GM23338 (cell line): Measurements from ENCODE around the gene AKAP10. TPM values are rescaled to one million over a fixed set of nuclear protein-coding genes. Genes with fewer than 3 reads are reported as not detected.

Source experiments
- ATAC-seq: fragments of 200-7000 bp; cut with Tn5 transposase; 3 replicates; pipeline ENCODE4 v1.9.1; 2020
- DNase-seq: peaks from one replicate; pipeline ENCODE4 v3.0.0-alpha.2; 2015; ENCODE audit warnings: low spot score
- H2AFZ ChIP-seq: fragments of 200-600 bp; sonication (generic); 2 replicates; pipeline ENCODE4 v1.8.0; 2016; ENCODE audit warnings: antibody characterized with exemption, mild to moderate bottlenecking, moderate library complexity
- H3F3A ChIP-seq: fragments of 200-600 bp; sonication (generic); replicated peaks from 2 replicates; pipeline ENCODE4 v1.8.0; 2017; ENCODE audit warnings: antibody characterized with exemption, mixed run types, low read depth
- H3K27ac ChIP-seq: fragments of 200-600 bp; sonication (generic); 2 replicates; pipeline ENCODE4 v1.6.1; 2016; ENCODE audit warnings: low read depth
- H3K27me3 ChIP-seq: fragments of 200-600 bp; sonication (generic); 2 replicates; pipeline ENCODE4 v1.8.0; 2016; ENCODE audit warnings: mild to moderate bottlenecking, mixed run types, moderate library complexity; ENCODE audit not compliant: insufficient read depth
- H3K36me3 ChIP-seq: fragments of 200-600 bp; sonication (generic); 2 replicates; pipeline ENCODE4 v1.8.0; 2016; ENCODE audit warnings: mild to moderate bottlenecking; ENCODE audit not compliant: insufficient read depth
- H3K4me1 ChIP-seq: fragments of 200-600 bp; sonication (generic); 2 replicates; pipeline ENCODE4 v1.8.0; 2016; ENCODE audit warnings: mild to moderate bottlenecking, moderate library complexity; ENCODE audit not compliant: insufficient read depth
- H3K4me2 ChIP-seq: fragments of 200-600 bp; sonication (generic); 2 replicates; pipeline ENCODE4 v1.7.1; 2017; ENCODE audit warnings: mixed run types
- H3K4me3 ChIP-seq: fragments of 200-600 bp; sonication (generic); 2 replicates; pipeline ENCODE4 v1.6.1; 2016; ENCODE audit warnings: mixed run types
- H3K79me2 ChIP-seq: fragments of 200-600 bp; sonication (generic); replicated peaks from 2 replicates; pipeline ENCODE4 v1.8.0; 2017; ENCODE audit warnings: mild to moderate bottlenecking; ENCODE audit not compliant: insufficient read depth
- H3K9me2 ChIP-seq: fragments of 200-600 bp; sonication (generic); 2 replicates; pipeline ENCODE4 v1.8.0; 2017; ENCODE audit not compliant: insufficient read depth
- H4K20me1 ChIP-seq: fragments of 200-600 bp; sonication (generic); replicated peaks from 2 replicates; pipeline ENCODE4 v1.8.0; 2017; ENCODE audit warnings: mild to moderate bottlenecking; ENCODE audit not compliant: insufficient read depth
- H3K27ac Mint-ChIP-seq: 2 replicates; pipeline ENCODE4 v1.8.0; 2020; ENCODE audit warnings: inconsistent platforms, mild to moderate bottlenecking, moderate library complexity, mixed read lengths
- H3K27me3 Mint-ChIP-seq: 3 replicates; pipeline ENCODE4 v1.8.0; 2022; ENCODE audit warnings: low read depth, mild to moderate bottlenecking, moderate library complexity, mixed read lengths, inconsistent platforms; ENCODE audit not compliant: insufficient read depth, poor library complexity
- H3K36me3 Mint-ChIP-seq: 3 replicates; pipeline ENCODE4 v1.8.0; 2021; ENCODE audit warnings: low read depth, mild to moderate bottlenecking, inconsistent platforms, moderate library complexity, mixed read lengths
- H3K4me1 Mint-ChIP-seq: 3 replicates; pipeline ENCODE4 v1.8.0; 2020; ENCODE audit warnings: mild to moderate bottlenecking, inconsistent platforms, mixed read lengths
- H3K4me3 Mint-ChIP-seq: 3 replicates; pipeline ENCODE4 v1.8.0; 2021; ENCODE audit warnings: moderate library complexity, mild to moderate bottlenecking, inconsistent platforms, mixed read lengths
- H3K9me3 Mint-ChIP-seq: 3 replicates; pipeline ENCODE4 v1.8.0; 2020; ENCODE audit warnings: moderate library complexity, mild to moderate bottlenecking, inconsistent platforms, mixed read lengths
- CREB1 ChIP-seq: fragments of 250-450 bp; sonication (Bioruptor Pico); IDR thresholded peaks from 2 replicates; pipeline ENCODE4 v1.5.0; 2020; ENCODE audit warnings: low read depth, mild to moderate bottlenecking, moderate library complexity
- CTCF ChIP-seq, 2 experiments: fragments of 200-600 bp in 1 of 2; sonication (generic) in 1 of 2; conservative IDR thresholded peaks; 2 replicates each; pipeline versions ENCODE4 v1.5.1 to v1.6.1; 2016 to 2017; ENCODE audit warnings: antibody characterized with exemption in 2 of 2, low read depth in 2 of 2, mild to moderate bottlenecking in 2 of 2, moderate library complexity in 1 of 2
- ETS1 ChIP-seq: IDR thresholded peaks from 2 replicates; pipeline ENCODE4 v1.6.1; 2016; ENCODE audit warnings: antibody characterized with exemption
- EZH2 ChIP-seq: fragments of 200-600 bp; sonication (generic); IDR thresholded peaks from one replicate; pipeline ENCODE4 v1.8.0; 2017; ENCODE audit warnings: antibody characterized with exemption, mild to moderate bottlenecking, low read depth; ENCODE audit not compliant: unreplicated experiment
- EZH2phosphoT487 ChIP-seq: fragments of 200-600 bp; sonication (generic); IDR thresholded peaks from one replicate; pipeline ENCODE4 v1.8.1; 2018; ENCODE audit warnings: antibody characterized with exemption; ENCODE audit not compliant: unreplicated experiment
- JUNB ChIP-seq: IDR thresholded peaks from one replicate; pipeline ENCODE4 v1.6.1; 2016; ENCODE audit warnings: antibody characterized with exemption; ENCODE audit not compliant: unreplicated experiment
- NANOG ChIP-seq: IDR thresholded peaks from 2 replicates; pipeline ENCODE4 v1.6.1; 2016; ENCODE audit warnings: antibody characterized with exemption, borderline replicate concordance
- POLR2AphosphoS5 ChIP-seq: IDR thresholded peaks from 2 replicates; pipeline ENCODE4 v1.6.1; 2016; ENCODE audit warnings: antibody characterized with exemption, low read depth
- STAT1 ChIP-seq: IDR thresholded peaks from one replicate; pipeline ENCODE4 v1.6.1; 2016; ENCODE audit warnings: antibody characterized with exemption; ENCODE audit not compliant: unreplicated experiment
- ZNF114 ChIP-seq: fragments of 250-450 bp; sonication (Bioruptor Pico); IDR thresholded peaks from 2 replicates; pipeline ENCODE4 v1.5.0; 2020; ENCODE audit warnings: mild to moderate bottlenecking, moderate library complexity
- ZNF331 ChIP-seq: fragments of 250-450 bp; sonication (Bioruptor Pico); IDR thresholded peaks from 2 replicates; pipeline ENCODE4 v1.5.0; 2020; ENCODE audit warnings: low read depth, mild to moderate bottlenecking, moderate library complexity
- polyA plus RNA-seq: library from polyadenylated mRNA; unstranded; fragments of >200 nt; fragmentation: Nextera tagmentation; extraction: Ambion mirVana; gene quantifications from 2 replicates; pipeline ENCODE4 v1.2.1, GENCODE V29; 2016
- total RNA-seq: library from RNA; depleted of rRNA; stranded (reverse); fragments of >200 nt; shearing (Covaris generic); gene quantifications from 2 replicates; pipeline ENCODE4 v1.2.3, GENCODE V29; 2014
- TF ChIP-seq, protein P1 (sequence below): IDR thresholded peaks from one replicate; pipeline ENCODE4 v1.6.1; 2018; ENCODE audit warnings: antibody characterized with exemption; ENCODE audit not compliant: unreplicated experiment

AKAP10 gene
- total and polyA plus RNA-seq, 2 experiments from 2014 or later = 16.7 to 25.9 TPM

GRCh38 chr17:19933221-19933620 lies 44.4 kb downstream of the AKAP10 start:
- H3K27ac ChIP-seq = no peak overlapping the region
- no peak for DNase-seq
- no peaks in the 10 kb centered on the region for H3K79me2 ChIP-seq
- ATAC-seq = no peak
- no peak overlapping the region for H3K4me3 ChIP-seq
- H3K9me2 ChIP-seq = no peaks in the 10 kb centered on the region
- Mint-ChIP-seq H3K36me3 (peaks cover 64% of the 10 kb centered on the region), H3K27ac (no peak overlapping the region), H3K4me3 (no peak overlapping the region), H3K9me3 (no peaks in the 10 kb centered on the region), H3K27me3 (no peaks in the 10 kb centered on the region), H3K4me1 (no peaks in the 10 kb centered on the region)
- 0 out of 2 replicates have a peak, but pooled peaks cover 3% of the 10 kb centered on the region for H3F3A ChIP-seq
- 0 out of 2 replicates have a peak, but pooled peaks cover 2% of the 10 kb centered on the region for H4K20me1 ChIP-seq
- TF ChIP-seq EZH2phosphoT487 (no peak), ZNF331 (CRISPR knock-in tag) (no peak), JUNB (no peak)
- no peak overlapping the region for H2AFZ ChIP-seq
- H3K4me2 ChIP-seq = no peak overlapping the region
- no peaks in the 10 kb centered on the region for H3K4me1 ChIP-seq
- peaks cover 52% of the 10 kb centered on the region for H3K36me3 ChIP-seq
- H3K27me3 ChIP-seq = no peaks in the 10 kb centered on the region

DNA sequence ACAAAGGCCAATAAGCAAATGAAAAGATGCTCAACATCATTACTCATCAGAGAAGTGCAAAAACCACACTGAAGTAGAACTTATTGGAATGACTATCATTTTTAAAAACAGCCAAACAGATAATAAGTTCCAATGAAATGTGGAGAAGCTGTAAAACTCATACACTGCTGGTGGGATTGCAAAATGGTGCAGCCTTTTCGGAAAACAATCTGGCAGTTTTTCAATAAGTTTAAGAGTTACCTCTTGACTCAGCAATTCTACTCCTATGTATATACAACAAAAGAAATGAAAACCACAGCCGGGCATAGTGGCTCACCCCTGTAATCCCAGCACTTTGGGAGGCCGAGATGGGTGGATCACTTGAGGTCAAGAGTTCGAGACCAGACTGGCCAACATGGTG lies 49.3 kb downstream of the AKAP10 start:
- DNase-seq = no peak
- no peak overlapping the region for H3K27ac ChIP-seq
- no peaks in the 10 kb centered on the region for H3K9me2 ChIP-seq
- H3K27me3 Mint-ChIP-seq = peaks cover 1% of the 10 kb centered on the region
- H3F3A ChIP-seq = 0 out of 2 replicates have a peak, but pooled peaks cover 3% of the 10 kb centered on the region
- no peak overlapping the region for H3K27ac Mint-ChIP-seq
- no peaks in the 10 kb centered on the region for H3K9me3 Mint-ChIP-seq
- no peak for ATAC-seq
- H3K27me3 ChIP-seq = no peaks in the 10 kb centered on the region
- H4K20me1 ChIP-seq = 0 out of 2 replicates have a peak, but pooled peaks cover 2% of the 10 kb centered on the region
- peaks cover 35% of the 10 kb centered on the region for H3K36me3 ChIP-seq
- TF ChIP-seq ETS1 (no peak), STAT1 (no peak), CTCF (conservative IDR thresholded peaks at IDR 0.05; ENCODE audit: low read depth in 2 of 2) (no peak), EZH2 (no peak), ZNF114 (no peak), POLR2AphosphoS5 (no peak), CREB1 (CRISPR knock-in tag) (no peak), NANOG (no peak), ZNF331 (CRISPR knock-in tag) (no peak)
- TF ChIP-seq, protein P1, sequence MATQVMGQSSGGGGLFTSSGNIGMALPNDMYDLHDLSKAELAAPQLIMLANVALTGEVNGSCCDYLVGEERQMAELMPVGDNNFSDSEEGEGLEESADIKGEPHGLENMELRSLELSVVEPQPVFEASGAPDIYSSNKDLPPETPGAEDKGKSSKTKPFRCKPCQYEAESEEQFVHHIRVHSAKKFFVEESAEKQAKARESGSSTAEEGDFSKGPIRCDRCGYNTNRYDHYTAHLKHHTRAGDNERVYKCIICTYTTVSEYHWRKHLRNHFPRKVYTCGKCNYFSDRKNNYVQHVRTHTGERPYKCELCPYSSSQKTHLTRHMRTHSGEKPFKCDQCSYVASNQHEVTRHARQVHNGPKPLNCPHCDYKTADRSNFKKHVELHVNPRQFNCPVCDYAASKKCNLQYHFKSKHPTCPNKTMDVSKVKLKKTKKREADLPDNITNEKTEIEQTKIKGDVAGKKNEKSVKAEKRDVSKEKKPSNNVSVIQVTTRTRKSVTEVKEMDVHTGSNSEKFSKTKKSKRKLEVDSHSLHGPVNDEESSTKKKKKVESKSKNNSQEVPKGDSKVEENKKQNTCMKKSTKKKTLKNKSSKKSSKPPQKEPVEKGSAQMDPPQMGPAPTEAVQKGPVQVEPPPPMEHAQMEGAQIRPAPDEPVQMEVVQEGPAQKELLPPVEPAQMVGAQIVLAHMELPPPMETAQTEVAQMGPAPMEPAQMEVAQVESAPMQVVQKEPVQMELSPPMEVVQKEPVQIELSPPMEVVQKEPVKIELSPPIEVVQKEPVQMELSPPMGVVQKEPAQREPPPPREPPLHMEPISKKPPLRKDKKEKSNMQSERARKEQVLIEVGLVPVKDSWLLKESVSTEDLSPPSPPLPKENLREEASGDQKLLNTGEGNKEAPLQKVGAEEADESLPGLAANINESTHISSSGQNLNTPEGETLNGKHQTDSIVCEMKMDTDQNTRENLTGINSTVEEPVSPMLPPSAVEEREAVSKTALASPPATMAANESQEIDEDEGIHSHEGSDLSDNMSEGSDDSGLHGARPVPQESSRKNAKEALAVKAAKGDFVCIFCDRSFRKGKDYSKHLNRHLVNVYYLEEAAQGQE = no peak
- no peak overlapping the region for H2AFZ ChIP-seq
- H3K4me3 Mint-ChIP-seq = no peak overlapping the region
- H3K4me2 ChIP-seq = no peak overlapping the region
- H3K36me3 Mint-ChIP-seq = peaks cover 57% of the 10 kb centered on the region; the same call in 2 of the 3 replicates
- H3K79me2 ChIP-seq = no peaks in the 10 kb centered on the region; the same call in 1 of the 2 replicates
- no peaks in the 10 kb centered on the region for H3K4me1 Mint-ChIP-seq
- no peak overlapping the region for H3K4me3 ChIP-seq
- no peaks in the 10 kb centered on the region for H3K4me1 ChIP-seq
